Measurements from ENCODE around the gene GDF15.

The GDF15 gene

DNA sequence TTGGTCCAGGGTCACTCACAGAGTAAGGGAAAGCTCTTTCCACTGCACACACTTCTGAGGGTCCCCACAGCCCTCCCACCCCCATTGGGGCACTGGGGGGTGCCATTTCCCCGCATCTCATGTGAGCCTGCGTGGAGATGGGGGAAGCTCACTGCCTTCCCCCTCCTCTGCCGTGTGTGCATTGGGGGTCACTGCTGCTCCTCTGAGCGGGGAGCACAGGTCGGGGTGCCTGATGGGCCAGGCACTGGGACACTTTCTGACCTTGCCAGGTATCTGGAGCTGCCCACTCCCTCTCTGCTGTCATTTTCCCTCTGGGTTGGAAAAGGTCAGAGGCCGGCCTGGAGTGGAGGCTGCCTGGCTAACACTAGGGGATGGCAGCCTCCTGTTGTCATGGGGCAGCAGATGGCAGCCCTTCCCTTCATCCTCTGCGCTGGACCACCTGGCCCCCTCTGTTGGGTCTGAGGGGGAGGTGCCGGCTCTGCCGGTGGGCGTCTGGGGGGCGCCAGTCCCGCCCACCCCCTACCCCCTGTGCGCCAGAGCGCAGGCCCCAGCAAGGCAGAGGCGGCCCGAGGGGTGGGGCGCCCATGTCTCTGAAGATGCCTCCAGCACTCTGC, 42.3 kb downstream of the GDF15 start:
- TF ChIP-seq, protein P1, sequence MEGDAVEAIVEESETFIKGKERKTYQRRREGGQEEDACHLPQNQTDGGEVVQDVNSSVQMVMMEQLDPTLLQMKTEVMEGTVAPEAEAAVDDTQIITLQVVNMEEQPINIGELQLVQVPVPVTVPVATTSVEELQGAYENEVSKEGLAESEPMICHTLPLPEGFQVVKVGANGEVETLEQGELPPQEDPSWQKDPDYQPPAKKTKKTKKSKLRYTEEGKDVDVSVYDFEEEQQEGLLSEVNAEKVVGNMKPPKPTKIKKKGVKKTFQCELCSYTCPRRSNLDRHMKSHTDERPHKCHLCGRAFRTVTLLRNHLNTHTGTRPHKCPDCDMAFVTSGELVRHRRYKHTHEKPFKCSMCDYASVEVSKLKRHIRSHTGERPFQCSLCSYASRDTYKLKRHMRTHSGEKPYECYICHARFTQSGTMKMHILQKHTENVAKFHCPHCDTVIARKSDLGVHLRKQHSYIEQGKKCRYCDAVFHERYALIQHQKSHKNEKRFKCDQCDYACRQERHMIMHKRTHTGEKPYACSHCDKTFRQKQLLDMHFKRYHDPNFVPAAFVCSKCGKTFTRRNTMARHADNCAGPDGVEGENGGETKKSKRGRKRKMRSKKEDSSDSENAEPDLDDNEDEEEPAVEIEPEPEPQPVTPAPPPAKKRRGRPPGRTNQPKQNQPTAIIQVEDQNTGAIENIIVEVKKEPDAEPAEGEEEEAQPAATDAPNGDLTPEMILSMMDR (conservative IDR thresholded peaks at IDR 0.05): no peak
- TF ChIP-seq ZFX (IDR thresholded peaks at IDR 0.05): no peak
- H3K27ac ChIP-seq: no peak overlapping the region

DNA sequence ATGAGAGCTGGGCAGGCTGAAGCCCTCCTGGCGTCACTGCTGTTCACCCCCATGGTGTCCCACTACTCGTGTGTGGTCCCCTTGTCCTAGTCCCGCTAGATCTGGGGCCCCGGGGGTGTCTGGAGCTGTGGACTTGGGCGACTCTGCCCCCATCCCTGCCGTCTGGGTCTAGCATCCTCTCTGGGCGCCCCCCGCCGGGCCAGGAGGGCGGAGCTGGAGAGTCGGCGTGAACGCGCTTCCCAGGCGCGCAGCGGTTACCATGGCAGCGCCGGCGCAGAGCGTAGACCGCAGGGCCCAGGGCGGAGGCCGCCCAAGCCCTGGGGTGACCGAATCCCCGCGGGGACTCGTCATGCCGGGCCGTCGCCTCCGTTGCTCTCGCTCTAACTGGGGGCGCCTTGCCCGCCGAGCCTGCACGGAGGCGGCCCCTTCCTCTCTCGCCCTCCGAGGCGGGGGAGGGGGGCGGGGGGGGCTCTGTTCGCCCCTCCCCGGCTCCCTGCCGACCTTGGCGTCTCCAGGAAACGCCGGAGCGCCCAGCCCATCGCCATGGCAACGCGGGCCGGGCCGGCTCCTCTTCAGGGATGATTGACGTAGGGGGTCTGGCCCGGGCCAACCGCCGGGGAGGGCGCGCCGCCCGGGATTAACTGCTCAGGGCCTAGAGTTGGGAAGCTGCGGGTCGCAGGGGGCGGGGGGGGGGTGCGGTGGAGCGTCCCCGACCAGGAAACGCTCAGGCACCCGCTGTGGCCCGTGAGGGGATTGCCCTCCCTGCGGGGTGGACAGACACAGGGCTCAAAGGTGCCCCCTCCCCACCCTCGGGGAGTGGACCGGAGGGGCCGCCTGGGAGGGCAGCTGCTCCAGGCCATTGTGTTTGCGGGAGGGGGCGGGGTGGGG, 43.1 kb downstream of the GDF15 start:
- no peak overlapping the region for H3K27ac ChIP-seq
- TF ChIP-seq ZFX (IDR thresholded peaks at IDR 0.05): no peak
- TF ChIP-seq, protein P1 (conservative IDR thresholded peaks at IDR 0.05): no peak

DNA sequence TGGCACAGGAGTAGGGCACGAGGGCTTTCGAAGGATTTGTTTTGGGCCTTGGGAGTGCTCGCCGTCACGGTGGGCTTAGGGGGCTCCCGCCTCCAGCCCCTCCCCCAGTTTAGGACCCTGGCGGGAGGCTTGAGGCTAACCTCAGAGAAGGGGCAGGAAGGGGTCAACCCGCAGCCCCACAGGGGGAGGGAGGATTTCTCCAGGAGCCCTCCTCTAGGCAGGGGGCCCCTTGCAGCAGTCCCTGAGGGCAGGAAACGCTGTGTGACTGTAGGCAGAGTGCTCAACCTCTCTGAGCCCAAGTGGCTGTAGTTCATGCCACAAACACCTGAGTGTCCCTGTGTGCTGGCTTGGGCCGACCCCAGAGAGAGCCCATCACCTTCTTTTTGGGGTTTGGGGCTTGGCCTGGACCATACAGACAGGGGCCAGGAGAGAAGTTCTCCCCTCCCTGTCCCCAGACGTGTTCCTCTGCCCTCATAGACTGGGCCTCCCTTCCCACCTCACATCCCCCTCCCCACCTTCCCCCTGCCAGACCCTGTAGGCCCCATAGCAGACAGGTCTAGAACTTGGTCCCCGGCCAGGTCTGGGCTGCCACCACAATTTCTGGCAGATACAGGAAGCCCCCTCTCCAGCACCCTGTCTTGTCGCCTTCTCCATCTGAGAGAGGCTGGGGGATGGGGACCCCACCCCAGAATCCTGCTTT, 43.9 kb downstream of the GDF15 start:
- H3K27ac ChIP-seq: no peak overlapping the region
- no peak for TF ChIP-seq ZFX (IDR thresholded peaks at IDR 0.05)
- TF ChIP-seq, protein P1 (conservative IDR thresholded peaks at IDR 0.05): no peak

DNA sequence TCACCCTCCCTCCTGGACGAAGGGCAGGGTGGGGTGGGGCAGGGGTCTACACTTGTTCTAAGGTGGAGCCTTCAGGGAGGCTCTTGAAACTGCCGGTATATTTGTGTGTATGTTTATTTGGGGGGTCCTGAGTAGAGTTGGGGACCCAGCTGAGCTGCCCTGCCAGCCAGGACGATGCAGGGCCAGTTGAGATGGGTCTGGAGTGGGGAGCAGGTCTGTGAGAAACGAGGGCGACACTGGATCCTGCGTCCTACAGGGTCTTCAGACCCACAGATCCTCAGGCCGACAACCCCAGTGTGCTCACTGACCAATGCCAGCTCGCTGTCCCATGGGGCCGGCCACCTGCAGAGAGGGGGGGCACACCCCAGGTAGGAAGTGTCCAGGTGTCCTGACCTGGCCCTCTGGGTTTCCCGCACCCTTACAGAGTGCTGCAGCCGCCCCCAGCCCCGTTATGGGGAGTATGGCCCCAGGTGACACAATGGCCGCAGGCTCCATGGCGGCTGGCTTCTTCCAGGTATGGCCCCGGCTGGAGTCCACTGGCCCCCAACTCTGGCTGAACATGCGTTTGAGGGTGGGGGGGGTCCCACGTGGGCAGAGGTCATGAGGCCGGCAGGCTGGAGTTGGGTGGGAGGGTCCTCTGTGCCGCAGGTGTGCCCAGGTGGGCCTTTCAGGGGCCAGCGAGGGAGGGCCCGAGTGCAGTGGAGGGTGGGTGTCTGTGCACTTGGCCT, 44.6 kb downstream of the GDF15 start:
- TF ChIP-seq ZFX (IDR thresholded peaks at IDR 0.05): no peak
- TF ChIP-seq, protein P1 (conservative IDR thresholded peaks at IDR 0.05): no peak

DNA sequence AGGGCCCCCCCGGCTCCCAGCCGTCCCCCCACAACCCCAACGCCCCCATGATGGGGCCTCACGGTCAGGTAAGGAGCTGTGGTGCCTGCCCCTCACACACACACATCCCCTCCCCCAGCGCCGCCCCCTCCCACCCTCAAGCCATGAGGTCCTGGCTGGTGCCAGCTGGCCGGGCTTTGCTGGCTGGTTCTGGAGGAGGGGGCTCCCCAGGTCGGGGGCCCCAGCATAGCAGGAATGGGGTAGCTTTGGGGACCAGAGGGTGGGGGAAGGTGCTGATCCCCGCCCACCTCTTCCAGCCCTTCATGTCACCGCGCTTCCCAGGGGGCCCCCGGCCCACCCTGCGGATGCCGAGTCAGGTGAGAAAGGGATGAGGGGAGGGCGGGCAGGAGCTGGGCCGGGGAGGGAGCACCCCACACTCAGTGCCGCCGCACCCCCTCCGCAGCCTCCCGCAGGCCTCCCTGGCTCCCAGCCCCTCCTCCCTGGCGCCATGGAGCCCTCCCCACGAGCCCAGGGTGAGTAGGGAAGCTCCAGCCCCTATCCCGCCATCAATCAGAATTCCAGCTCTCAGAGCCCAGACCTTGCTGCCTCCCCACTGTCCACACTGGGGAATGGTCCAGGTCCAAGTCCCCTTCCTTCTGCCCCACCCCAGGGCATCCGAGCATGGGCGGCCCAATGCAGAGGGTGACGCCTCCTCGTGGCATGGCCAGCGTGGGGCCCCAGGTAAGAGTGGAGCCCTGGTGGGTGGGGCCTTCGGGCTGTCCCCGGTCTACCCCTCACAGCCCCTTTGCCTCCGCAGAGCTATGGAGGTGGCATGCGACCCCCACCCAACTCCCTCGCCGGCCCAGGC, 45.6 kb downstream of the GDF15 start:
- no peak overlapping the region for H3K27ac ChIP-seq
- no peak for TF ChIP-seq ZFX (IDR thresholded peaks at IDR 0.05)
- TF ChIP-seq, protein P1 (conservative IDR thresholded peaks at IDR 0.05): no peak

More for the DNA sequence above, 44.6 kb downstream of the GDF15 start:
- H3K27ac ChIP-seq: no peak overlapping the region

DNA sequence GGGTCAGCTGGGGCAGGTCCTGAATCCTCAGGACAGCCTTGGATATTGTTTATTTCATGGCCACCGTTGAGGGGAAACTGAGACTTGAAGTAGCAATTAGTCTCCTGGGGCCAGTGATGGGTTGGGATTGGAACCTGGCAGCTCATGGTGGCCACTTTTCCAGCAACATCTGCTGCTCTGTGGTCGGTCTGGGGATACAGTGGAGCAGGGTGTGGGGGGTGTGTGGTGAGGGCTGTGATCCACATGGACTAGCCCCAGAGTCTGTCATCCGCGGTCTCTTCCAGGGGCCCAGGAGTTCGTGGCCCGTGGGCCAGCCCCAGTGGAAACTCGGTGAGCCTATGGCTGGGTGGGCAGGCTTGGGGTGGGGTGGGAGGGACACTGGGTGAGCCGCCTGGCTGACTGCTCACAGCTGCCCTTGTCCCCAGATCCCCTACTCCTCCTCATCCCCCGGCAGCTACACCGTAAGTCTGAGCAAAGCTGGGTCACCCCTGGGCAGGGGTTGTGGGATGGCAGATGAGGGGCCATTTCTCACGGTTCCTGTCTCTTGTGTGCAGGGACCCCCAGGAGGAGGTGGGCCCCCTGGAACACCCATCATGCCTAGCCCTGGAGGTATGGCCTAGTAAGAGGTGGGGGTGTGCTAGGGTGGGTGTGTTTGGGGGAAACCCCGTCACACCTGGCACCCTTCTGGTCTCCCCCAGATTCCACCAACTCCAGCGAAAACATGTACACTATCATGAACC, 46.5 kb downstream of the GDF15 start:
- no peak overlapping the region for H3K27ac ChIP-seq
- TF ChIP-seq, protein P1 (conservative IDR thresholded peaks at IDR 0.05): no peak
- no peak for TF ChIP-seq ZFX (IDR thresholded peaks at IDR 0.05)
